SK-N-MC (cell line): Measurements from ENCODE around the gene HAUS1.

Experiments used
- FOXP2 ChIP-seq: optimal IDR thresholded peaks from 2 replicates; pipeline ENCODE3; 2011; ENCODE audit warnings: mild to moderate bottlenecking, moderate library complexity; ENCODE audit not compliant: insufficient read depth; ENCODE audit errors: extremely low read length, control extremely low read depth
- POLR2AphosphoS5 ChIP-seq: IDR thresholded peaks from 2 replicates; pipeline ENCODE4 v1.6.1; 2012; ENCODE audit warnings: mild to moderate bottlenecking, low read depth, low read length, borderline replicate concordance

DNA sequence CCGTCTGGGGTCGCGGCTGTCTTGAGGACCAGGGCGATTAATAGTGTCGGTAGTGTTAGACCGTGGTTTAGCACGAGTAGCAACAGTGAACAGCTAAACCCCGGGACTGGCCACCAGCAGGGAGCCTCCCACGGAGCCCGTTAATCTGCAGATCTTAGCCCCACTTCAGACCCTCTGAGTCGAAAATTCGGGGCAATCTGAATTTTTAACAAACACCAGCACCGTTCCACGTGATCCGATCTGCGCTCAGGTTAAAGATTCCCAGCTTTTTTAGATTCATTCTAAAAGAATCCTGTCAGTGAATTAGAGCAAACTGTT, 5.6 kb upstream of the HAUS1 start:
- TF ChIP-seq FOXP2 = no peak
- TF ChIP-seq POLR2AphosphoS5 = no peak
